Measurements from ENCODE around the gene OR10H1. TPM values are rescaled to one million over a fixed set of nuclear protein-coding genes. Genes with fewer than 3 reads are reported as not detected.

The OR10H1 gene
- total and polyA plus RNA-seq, 9 of the 15 experiments (the other 6 are each of a cell fraction or from before 2014, with no cell fraction given): not detected

GRCh38 chr19:15837221-15837731 lies 21.8 kb upstream of the OR10H1 start (continued):
- TF ChIP-seq HNRNPH1 (optimal IDR thresholded peaks at IDR 0.05; ENCODE audit: low read depth, low read length) (no peak), ATF1 (CRISPR knock-in tag; IDR thresholded peaks at IDR 0.05) (no peak), ATF1 (tag; IDR thresholded peaks at IDR 0.05) (peak; percentile 63), ADNP (tag; IDR thresholded peaks at IDR 0.05) (no peak), RUNX1 (IDR thresholded peaks at IDR 0.05; ENCODE audit: low read depth) (no peak), ELF4 (CRISPR knock-in tag; IDR thresholded peaks at IDR 0.05) (no peak), MCM7 (IDR thresholded peaks at IDR 0.05) (no peak), MNT (conservative IDR thresholded peaks at IDR 0.05) (peak; percentile 91 to 94), PHF20 (IDR thresholded peaks at IDR 0.05; ENCODE audit: partially characterized antibody) (no peak), RBM17 (IDR thresholded peaks at IDR 0.05; ENCODE audit: borderline replicate concordance, low read depth, low read length) (no peak), E2F8 (IDR thresholded peaks at IDR 0.05; ENCODE audit: low read depth, partially characterized antibody) (no peak), POLR2AphosphoS5 (IDR thresholded peaks at IDR 0.05; ENCODE audit: control insufficient read depth, insufficient read depth, low read depth, low read length) (peak; percentile 73), XRCC3 (IDR thresholded peaks at IDR 0.05) (no peak), ZKSCAN1 (IDR thresholded peaks at IDR 0.05; ENCODE audit: low read depth, low read length) (no peak), FOXJ2 (tag; IDR thresholded peaks at IDR 0.05) (peak; percentile 85), KLF6 (CRISPR knock-in tag; IDR thresholded peaks at IDR 0.05; ENCODE audit: borderline replicate concordance) (0 out of 2 replicates have a peak, but pooled peaks have one; percentile 48), ZNF644 (tag; IDR thresholded peaks at IDR 0.05; ENCODE audit: low read depth) (no peak), CREB1 (IDR thresholded peaks at IDR 0.05) (no peak), CREB1 (CRISPR knock-in tag; IDR thresholded peaks at IDR 0.05) (no peak), WHSC1 (IDR thresholded peaks at IDR 0.05; ENCODE audit: low read length) (no peak)
- TF ChIP-seq, protein P1, sequence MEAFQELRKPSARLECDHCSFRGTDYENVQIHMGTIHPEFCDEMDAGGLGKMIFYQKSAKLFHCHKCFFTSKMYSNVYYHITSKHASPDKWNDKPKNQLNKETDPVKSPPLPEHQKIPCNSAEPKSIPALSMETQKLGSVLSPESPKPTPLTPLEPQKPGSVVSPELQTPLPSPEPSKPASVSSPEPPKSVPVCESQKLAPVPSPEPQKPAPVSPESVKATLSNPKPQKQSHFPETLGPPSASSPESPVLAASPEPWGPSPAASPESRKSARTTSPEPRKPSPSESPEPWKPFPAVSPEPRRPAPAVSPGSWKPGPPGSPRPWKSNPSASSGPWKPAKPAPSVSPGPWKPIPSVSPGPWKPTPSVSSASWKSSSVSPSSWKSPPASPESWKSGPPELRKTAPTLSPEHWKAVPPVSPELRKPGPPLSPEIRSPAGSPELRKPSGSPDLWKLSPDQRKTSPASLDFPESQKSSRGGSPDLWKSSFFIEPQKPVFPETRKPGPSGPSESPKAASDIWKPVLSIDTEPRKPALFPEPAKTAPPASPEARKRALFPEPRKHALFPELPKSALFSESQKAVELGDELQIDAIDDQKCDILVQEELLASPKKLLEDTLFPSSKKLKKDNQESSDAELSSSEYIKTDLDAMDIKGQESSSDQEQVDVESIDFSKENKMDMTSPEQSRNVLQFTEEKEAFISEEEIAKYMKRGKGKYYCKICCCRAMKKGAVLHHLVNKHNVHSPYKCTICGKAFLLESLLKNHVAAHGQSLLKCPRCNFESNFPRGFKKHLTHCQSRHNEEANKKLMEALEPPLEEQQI (IDR thresholded peaks at IDR 0.05): no peak
- TF ChIP-seq, protein P2, sequence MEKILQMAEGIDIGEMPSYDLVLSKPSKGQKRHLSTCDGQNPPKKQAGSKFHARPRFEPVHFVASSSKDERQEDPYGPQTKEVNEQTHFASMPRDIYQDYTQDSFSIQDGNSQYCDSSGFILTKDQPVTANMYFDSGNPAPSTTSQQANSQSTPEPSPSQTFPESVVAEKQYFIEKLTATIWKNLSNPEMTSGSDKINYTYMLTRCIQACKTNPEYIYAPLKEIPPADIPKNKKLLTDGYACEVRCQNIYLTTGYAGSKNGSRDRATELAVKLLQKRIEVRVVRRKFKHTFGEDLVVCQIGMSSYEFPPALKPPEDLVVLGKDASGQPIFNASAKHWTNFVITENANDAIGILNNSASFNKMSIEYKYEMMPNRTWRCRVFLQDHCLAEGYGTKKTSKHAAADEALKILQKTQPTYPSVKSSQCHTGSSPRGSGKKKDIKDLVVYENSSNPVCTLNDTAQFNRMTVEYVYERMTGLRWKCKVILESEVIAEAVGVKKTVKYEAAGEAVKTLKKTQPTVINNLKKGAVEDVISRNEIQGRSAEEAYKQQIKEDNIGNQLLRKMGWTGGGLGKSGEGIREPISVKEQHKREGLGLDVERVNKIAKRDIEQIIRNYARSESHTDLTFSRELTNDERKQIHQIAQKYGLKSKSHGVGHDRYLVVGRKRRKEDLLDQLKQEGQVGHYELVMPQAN (IDR thresholded peaks at IDR 0.05; ENCODE audit: borderline replicate concordance): peak; percentile 81; the same call in 1 of the 2 replicates
